Neural cell (in vitro differentiated cells): ENCODE data around the gene FBXO47. TPM values are rescaled to one million over a fixed set of nuclear protein-coding genes. Genes with fewer than 3 reads are reported as not detected.

Source experiments
- H2AFZ ChIP-seq: fragments of 200-600, 300-800 bp; sonication (generic), shearing (Covaris generic); 2 replicates; pipeline ENCODE4 v1.6.0; 2014; ENCODE audit warnings: low read depth, mild to moderate bottlenecking, antibody characterized with exemption, low read length, moderate library complexity
- H3F3A ChIP-seq: fragments of 200-600 bp; shearing (Covaris generic); 2 replicates; pipeline ENCODE4 v1.6.1; 2016; ENCODE audit warnings: mild to moderate bottlenecking, moderate library complexity, mixed read lengths, antibody characterized with exemption, low read length; ENCODE audit not compliant: insufficient read depth, poor library complexity, severe bottlenecking
- H3K27ac ChIP-seq: fragments of 200-600, 300-800 bp; sonication (generic), shearing (Covaris generic); 2 replicates; pipeline ENCODE4 v1.5.1; 2014; ENCODE audit warnings: mild to moderate bottlenecking, low read length, moderate library complexity
- H3K27me3 ChIP-seq: fragments of 300-800, 200-600 bp; sonication (generic), shearing (Covaris generic); 2 replicates; pipeline ENCODE4 v1.6.0; 2014; ENCODE audit warnings: mild to moderate bottlenecking, low read depth, low read length, moderate library complexity; ENCODE audit not compliant: insufficient read depth
- H3K36me3 ChIP-seq: fragments of 300-800, 200-600 bp; sonication (generic), shearing (Covaris generic); 2 replicates; pipeline ENCODE4 v1.5.1; 2014; ENCODE audit warnings: mild to moderate bottlenecking, antibody characterized with exemption, low read length, moderate library complexity; ENCODE audit not compliant: insufficient read depth
- H3K4me2 ChIP-seq: fragments of 300-800, 200-600 bp; sonication (generic), shearing (Covaris generic); 2 replicates; pipeline ENCODE4 v1.6.0; 2014; ENCODE audit warnings: mild to moderate bottlenecking, low read length
- H3K4me3 ChIP-seq: fragments of 300-800, 200-600 bp; sonication (generic), shearing (Covaris generic); 2 replicates; pipeline ENCODE4 v1.5.1; 2014; ENCODE audit warnings: mild to moderate bottlenecking, low read length, moderate library complexity
- H3K79me2 ChIP-seq: fragments of 200-600 bp; shearing (Covaris generic); replicated peaks from 2 replicates; pipeline ENCODE4 v1.6.0; 2014; ENCODE audit warnings: mild to moderate bottlenecking, low read length, moderate library complexity; ENCODE audit not compliant: insufficient read depth
- H3K9ac ChIP-seq: fragments of 300-800, 200-600 bp; sonication (generic), shearing (Covaris generic); 2 replicates; pipeline ENCODE4 v1.6.1; 2016; ENCODE audit warnings: mild to moderate bottlenecking, low read length, mixed read lengths
- H3K9me2 ChIP-seq: fragments of 200-600 bp; shearing (Covaris generic); 2 replicates; pipeline ENCODE4 v1.6.1; 2016; ENCODE audit warnings: mild to moderate bottlenecking, low read length, mixed read lengths; ENCODE audit not compliant: insufficient read depth
- H3K9me3 ChIP-seq: fragments of 200-600, 300-800 bp; sonication (generic), shearing (Covaris generic); 2 replicates; pipeline ENCODE4 v1.6.1; 2016; ENCODE audit warnings: mild to moderate bottlenecking, mixed run types, low read length, moderate library complexity, mixed read lengths
- H4K20me1 ChIP-seq: fragments of 200-600 bp; shearing (Covaris generic); 2 replicates; pipeline ENCODE4 v1.6.1; 2016; ENCODE audit warnings: mild to moderate bottlenecking, mixed run types; ENCODE audit not compliant: insufficient read depth
- EP300 ChIP-seq: fragments of 450-650 bp; conservative IDR thresholded peaks from 2 replicates; pipeline ENCODE4 v1.6.1; 2014; ENCODE audit warnings: antibody characterized with exemption, mild to moderate bottlenecking, moderate library complexity; ENCODE audit not compliant: poor library complexity, severe bottlenecking
- EZH2 ChIP-seq: fragments of 200-600, 300-800 bp; shearing (Covaris generic), sonication (generic); IDR thresholded peaks from 2 replicates; pipeline ENCODE4 v1.6.1; 2014; ENCODE audit warnings: antibody characterized with exemption, low read length, borderline replicate concordance, mild to moderate bottlenecking; ENCODE audit not compliant: insufficient read depth, poor library complexity, severe bottlenecking
- MXI1 ChIP-seq: fragments of 450-650 bp; conservative IDR thresholded peaks from 2 replicates; pipeline ENCODE4 v1.6.1; 2014; ENCODE audit warnings: antibody characterized with exemption, mild to moderate bottlenecking; ENCODE audit not compliant: poor library complexity, severe bottlenecking
- POLR2AphosphoS5 ChIP-seq: IDR thresholded peaks from 2 replicates; pipeline ENCODE4 v1.6.1; 2012
- RAD21 ChIP-seq: fragments of 450-650 bp; conservative IDR thresholded peaks from 2 replicates; pipeline ENCODE4 v1.6.1; 2014; ENCODE audit warnings: antibody characterized with exemption, mild to moderate bottlenecking, moderate library complexity
- SMC3 ChIP-seq: fragments of 450-650 bp; conservative IDR thresholded peaks from 2 replicates; pipeline ENCODE4 v1.6.1; 2014; ENCODE audit warnings: antibody characterized with exemption, mild to moderate bottlenecking, moderate library complexity; ENCODE audit not compliant: poor library complexity
- TAF1 ChIP-seq: IDR thresholded peaks from 2 replicates; pipeline ENCODE4 v1.6.1; 2012; ENCODE audit warnings: low read depth
- polyA plus RNA-seq: library from polyadenylated mRNA; depleted of rRNA; stranded (reverse); fragments of >200 nt; gene quantifications from 2 replicates; pipeline ENCODE4 v1.2.3, GENCODE V29; 2014
- TF ChIP-seq, protein P1 (sequence below): IDR thresholded peaks from 2 replicates; pipeline ENCODE4 v1.6.1; 2012; ENCODE audit warnings: borderline replicate concordance
- TF ChIP-seq, protein P2 (sequence below): fragments of 450-650 bp; IDR thresholded peaks from 2 replicates; pipeline ENCODE4 v1.5.1; 2014; ENCODE audit warnings: antibody characterized with exemption, mild to moderate bottlenecking, moderate library complexity; ENCODE audit not compliant: poor library complexity, severe bottlenecking

The FBXO47 gene
- polyA plus RNA-seq, 1 donor from 2014 or later, result not detected

DNA sequence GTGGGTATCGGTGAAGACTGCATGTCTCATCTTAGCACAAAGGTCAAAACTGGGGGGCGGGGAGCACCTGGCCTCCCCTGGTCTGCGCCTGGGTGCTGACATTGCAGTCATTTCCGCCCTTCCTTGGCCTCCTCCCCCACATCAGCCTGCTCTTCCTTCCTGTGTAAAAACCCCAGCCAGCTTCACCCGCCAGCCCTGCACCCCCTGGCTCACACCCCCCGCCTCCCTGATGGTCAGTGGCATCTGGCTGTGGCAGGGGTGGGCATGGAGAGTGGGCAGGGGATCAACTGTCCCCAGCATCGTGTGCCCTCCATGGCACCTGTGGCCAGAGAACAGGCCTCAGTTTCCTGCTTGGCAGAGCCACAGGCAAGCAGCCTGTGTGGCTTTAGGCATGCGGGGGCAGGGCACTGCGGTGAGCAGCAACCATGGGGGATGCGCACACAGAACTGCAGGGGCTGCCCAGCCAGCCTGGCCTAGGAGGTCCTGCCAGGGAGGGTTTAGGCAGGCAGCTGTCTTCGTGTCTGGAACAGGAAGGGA is 68.3 kb downstream of the FBXO47 start:
- H2AFZ ChIP-seq, result no peak overlapping the region
- H3K27ac ChIP-seq, result no peak overlapping the region
- H3K9me3 ChIP-seq, result no peaks in the 10 kb centered on the region
- no peaks in the 10 kb centered on the region for H3K79me2 ChIP-seq
- no peak overlapping the region for H3K4me3 ChIP-seq
- peaks cover 3% of the 10 kb centered on the region for H3K36me3 ChIP-seq
- no peaks in the 10 kb centered on the region for H4K20me1 ChIP-seq
- no peak for TF ChIP-seq TAF1
- TF ChIP-seq, protein P1, sequence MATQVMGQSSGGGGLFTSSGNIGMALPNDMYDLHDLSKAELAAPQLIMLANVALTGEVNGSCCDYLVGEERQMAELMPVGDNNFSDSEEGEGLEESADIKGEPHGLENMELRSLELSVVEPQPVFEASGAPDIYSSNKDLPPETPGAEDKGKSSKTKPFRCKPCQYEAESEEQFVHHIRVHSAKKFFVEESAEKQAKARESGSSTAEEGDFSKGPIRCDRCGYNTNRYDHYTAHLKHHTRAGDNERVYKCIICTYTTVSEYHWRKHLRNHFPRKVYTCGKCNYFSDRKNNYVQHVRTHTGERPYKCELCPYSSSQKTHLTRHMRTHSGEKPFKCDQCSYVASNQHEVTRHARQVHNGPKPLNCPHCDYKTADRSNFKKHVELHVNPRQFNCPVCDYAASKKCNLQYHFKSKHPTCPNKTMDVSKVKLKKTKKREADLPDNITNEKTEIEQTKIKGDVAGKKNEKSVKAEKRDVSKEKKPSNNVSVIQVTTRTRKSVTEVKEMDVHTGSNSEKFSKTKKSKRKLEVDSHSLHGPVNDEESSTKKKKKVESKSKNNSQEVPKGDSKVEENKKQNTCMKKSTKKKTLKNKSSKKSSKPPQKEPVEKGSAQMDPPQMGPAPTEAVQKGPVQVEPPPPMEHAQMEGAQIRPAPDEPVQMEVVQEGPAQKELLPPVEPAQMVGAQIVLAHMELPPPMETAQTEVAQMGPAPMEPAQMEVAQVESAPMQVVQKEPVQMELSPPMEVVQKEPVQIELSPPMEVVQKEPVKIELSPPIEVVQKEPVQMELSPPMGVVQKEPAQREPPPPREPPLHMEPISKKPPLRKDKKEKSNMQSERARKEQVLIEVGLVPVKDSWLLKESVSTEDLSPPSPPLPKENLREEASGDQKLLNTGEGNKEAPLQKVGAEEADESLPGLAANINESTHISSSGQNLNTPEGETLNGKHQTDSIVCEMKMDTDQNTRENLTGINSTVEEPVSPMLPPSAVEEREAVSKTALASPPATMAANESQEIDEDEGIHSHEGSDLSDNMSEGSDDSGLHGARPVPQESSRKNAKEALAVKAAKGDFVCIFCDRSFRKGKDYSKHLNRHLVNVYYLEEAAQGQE, result no peak
- no peak for TF ChIP-seq RAD21
- TF ChIP-seq, protein P2, sequence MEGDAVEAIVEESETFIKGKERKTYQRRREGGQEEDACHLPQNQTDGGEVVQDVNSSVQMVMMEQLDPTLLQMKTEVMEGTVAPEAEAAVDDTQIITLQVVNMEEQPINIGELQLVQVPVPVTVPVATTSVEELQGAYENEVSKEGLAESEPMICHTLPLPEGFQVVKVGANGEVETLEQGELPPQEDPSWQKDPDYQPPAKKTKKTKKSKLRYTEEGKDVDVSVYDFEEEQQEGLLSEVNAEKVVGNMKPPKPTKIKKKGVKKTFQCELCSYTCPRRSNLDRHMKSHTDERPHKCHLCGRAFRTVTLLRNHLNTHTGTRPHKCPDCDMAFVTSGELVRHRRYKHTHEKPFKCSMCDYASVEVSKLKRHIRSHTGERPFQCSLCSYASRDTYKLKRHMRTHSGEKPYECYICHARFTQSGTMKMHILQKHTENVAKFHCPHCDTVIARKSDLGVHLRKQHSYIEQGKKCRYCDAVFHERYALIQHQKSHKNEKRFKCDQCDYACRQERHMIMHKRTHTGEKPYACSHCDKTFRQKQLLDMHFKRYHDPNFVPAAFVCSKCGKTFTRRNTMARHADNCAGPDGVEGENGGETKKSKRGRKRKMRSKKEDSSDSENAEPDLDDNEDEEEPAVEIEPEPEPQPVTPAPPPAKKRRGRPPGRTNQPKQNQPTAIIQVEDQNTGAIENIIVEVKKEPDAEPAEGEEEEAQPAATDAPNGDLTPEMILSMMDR, result no peak
- no peak for TF ChIP-seq MXI1
- TF ChIP-seq POLR2AphosphoS5, result no peak
- TF ChIP-seq EZH2, result no peak
- TF ChIP-seq EP300, result no peak
- no peak for TF ChIP-seq SMC3
- H3K9ac ChIP-seq, result no peak overlapping the region
- no peaks in the 10 kb centered on the region for H3F3A ChIP-seq
- no peaks in the 10 kb centered on the region for H3K27me3 ChIP-seq
- H3K9me2 ChIP-seq, result no peaks in the 10 kb centered on the region
- H3K4me2 ChIP-seq, result no peak overlapping the region

DNA sequence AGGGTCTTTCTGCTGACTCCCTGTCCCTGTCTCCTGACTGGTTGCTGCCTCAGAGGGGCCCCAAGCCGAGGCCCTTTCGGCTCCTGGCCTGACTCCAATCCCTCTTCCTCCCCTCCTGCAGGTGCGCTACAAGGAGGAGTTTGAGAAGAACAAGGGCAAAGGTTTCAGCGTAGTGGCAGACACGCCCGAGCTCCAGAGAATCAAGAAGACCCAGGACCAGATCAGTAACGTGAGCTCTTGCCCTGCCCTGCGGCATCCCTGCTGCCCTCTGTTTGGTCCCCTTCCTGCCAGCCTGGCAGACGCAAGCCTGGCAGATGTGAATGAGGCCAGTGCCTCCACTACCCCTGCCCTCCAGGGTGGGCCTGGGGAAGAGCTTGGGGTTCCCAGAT is 68.9 kb downstream of the FBXO47 start:
- H3K79me2 ChIP-seq, result no peaks in the 10 kb centered on the region
- H3K9me3 ChIP-seq, result no peaks in the 10 kb centered on the region
- peaks cover 3% of the 10 kb centered on the region for H3K36me3 ChIP-seq
- TF ChIP-seq MXI1 (no peak), POLR2AphosphoS5 (no peak), EZH2 (no peak), SMC3 (no peak), EP300 (no peak), TAF1 (no peak), RAD21 (no peak)
- TF ChIP-seq, protein P1, result no peak
- TF ChIP-seq, protein P2, result no peak
- no peak overlapping the region for H3K4me3 ChIP-seq
- H3K9ac ChIP-seq, result no peak overlapping the region
- H3K4me2 ChIP-seq, result no peak overlapping the region
- no peak overlapping the region for H3K27ac ChIP-seq
- H2AFZ ChIP-seq, result no peak overlapping the region
- no peaks in the 10 kb centered on the region for H3F3A ChIP-seq
- no peaks in the 10 kb centered on the region for H4K20me1 ChIP-seq
- no peaks in the 10 kb centered on the region for H3K9me2 ChIP-seq
- H3K27me3 ChIP-seq, result no peaks in the 10 kb centered on the region
